Tibial artery (tissue), 4 donors: ENCODE measurements around the gene VARS2.

ENCODE experiments used
- DNase-seq, 2 donors: peaks; one replicate each; pipeline ENCODE4 v3.0.0-alpha.2; 2019
- H3K27ac ChIP-seq, 2 donors: fragments of 200-600 bp; sonication (generic) in 1 of 2; 1 replicate in 1 of 2; 2 replicates in 1 of 2; pipeline ENCODE4 v1.5.1; 2018 to 2019; ENCODE audit warnings: mild to moderate bottlenecking in 1 of 2
- H3K27me3 ChIP-seq, 2 donors: fragments of 200-600 bp; sonication (generic) in 1 of 2; one replicate each; pipeline versions ENCODE4 v1.5.1 to v1.6.0; 2016 to 2019
- H3K36me3 ChIP-seq, 3 donors: fragments of 200-600 bp; sonication (generic) in 2 of 3; one replicate each; pipeline ENCODE4 v1.5.1; 2016 to 2019; ENCODE audit warnings: mild to moderate bottlenecking in 2 of 3
- H3K4me1 ChIP-seq, 4 donors: fragments of 200-600 bp; sonication (generic) in 2 of 4; 1 replicate in 3 of 4; 2 replicates in 1 of 4; pipeline ENCODE4 v1.5.1; 2016 to 2019
- H3K4me3 ChIP-seq, 2 donors: fragments of 200-600 bp; sonication (generic) in 1 of 2; 1 replicate in 1 of 2; 2 replicates in 1 of 2; pipeline ENCODE4 v1.5.1; 2018 to 2019; ENCODE audit warnings: mild to moderate bottlenecking in 2 of 2
- H3K9me3 ChIP-seq, 3 donors: fragments of 200-600 bp; sonication (generic) in 1 of 3; one replicate each; pipeline ENCODE4 v1.5.1; 2016 to 2019
- intact Hi-C: fragments of 100-400 bp; cut with DNase I; formaldehyde crosslinking; loops from one replicate; pipeline ENCODE4 v1.15.0; 2023; ENCODE audit warnings: low total_unique reads
- TF ChIP-seq, protein P1 (sequence below), 2 experiments: fragments of 200-600 bp in 1 of 2; fragments of 450-650 bp in 1 of 2; IDR thresholded peaks; one replicate each; pipeline ENCODE4 v1.5.1; 2017 to 2019; ENCODE audit warnings: antibody characterized with exemption in 2 of 2, mild to moderate bottlenecking in 1 of 2, moderate library complexity in 1 of 2

Gene VARS2

DNA sequence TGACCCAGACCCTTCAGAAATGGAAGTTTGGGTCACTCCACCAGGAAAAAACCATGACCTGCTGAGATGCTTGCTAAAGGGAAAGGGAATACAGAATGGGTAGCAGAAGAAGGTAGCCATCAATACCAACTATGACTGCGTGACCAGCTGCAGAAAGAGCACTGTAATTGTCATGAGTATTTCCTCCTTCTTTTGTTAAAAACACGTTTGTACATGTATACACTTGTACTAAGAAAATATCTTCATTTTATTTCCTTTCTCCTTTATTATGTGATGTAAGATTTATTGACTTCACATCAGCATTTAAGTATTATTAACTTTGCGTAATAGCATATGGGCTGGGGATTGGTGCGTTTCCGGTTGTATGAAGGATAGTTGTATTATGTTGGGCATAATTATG is 56.9 kb downstream of the VARS2 start:
- no peaks in the 10 kb centered on the region for H3K4me1 ChIP-seq
- TF ChIP-seq, protein P1, sequence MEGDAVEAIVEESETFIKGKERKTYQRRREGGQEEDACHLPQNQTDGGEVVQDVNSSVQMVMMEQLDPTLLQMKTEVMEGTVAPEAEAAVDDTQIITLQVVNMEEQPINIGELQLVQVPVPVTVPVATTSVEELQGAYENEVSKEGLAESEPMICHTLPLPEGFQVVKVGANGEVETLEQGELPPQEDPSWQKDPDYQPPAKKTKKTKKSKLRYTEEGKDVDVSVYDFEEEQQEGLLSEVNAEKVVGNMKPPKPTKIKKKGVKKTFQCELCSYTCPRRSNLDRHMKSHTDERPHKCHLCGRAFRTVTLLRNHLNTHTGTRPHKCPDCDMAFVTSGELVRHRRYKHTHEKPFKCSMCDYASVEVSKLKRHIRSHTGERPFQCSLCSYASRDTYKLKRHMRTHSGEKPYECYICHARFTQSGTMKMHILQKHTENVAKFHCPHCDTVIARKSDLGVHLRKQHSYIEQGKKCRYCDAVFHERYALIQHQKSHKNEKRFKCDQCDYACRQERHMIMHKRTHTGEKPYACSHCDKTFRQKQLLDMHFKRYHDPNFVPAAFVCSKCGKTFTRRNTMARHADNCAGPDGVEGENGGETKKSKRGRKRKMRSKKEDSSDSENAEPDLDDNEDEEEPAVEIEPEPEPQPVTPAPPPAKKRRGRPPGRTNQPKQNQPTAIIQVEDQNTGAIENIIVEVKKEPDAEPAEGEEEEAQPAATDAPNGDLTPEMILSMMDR (IDR thresholded peaks at IDR 0.05), result no peak
- DNase-seq, result no peak
- H3K27ac ChIP-seq, result no peak overlapping the region
- intact Hi-C loops, result no loop called here
- H3K4me3 ChIP-seq, result no peak overlapping the region
- no peaks in the 10 kb centered on the region for H3K36me3 ChIP-seq
- H3K27me3 ChIP-seq, result peaks cover 0 to 15% of the 10 kb centered on the region in 2 donors
- no peaks in the 10 kb centered on the region for H3K9me3 ChIP-seq

DNA sequence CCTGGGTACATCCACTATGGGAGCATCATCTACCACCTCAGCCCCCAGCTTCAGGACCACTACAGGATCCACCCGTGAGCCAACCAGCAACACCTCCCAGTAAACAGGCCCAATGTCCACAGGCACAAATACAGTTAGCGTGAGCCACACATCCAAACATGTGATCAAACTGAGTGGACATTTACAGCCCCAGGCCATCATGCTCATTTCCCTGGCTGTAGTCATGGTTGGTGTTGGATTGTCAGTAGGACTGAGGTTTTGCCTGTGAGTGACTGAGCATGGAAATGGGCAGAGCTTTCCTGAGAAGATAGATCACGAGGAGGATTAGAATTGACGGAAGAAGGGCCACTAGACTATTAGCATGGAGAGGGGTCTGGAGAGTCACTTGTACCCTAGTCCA is 58.8 kb downstream of the VARS2 start:
- H3K27ac ChIP-seq, result no peak overlapping the region
- H3K36me3 ChIP-seq, result no peaks in the 10 kb centered on the region
- TF ChIP-seq, protein P1 (IDR thresholded peaks at IDR 0.05), result no peak
- no peak for DNase-seq
- H3K4me3 ChIP-seq, result no peak overlapping the region
- H3K27me3 ChIP-seq, result peaks cover 0 to 13% of the 10 kb centered on the region in 2 donors
- intact Hi-C loops, result no loop called here
- H3K4me1 ChIP-seq, result no peaks in the 10 kb centered on the region
- no peaks in the 10 kb centered on the region for H3K9me3 ChIP-seq

DNA sequence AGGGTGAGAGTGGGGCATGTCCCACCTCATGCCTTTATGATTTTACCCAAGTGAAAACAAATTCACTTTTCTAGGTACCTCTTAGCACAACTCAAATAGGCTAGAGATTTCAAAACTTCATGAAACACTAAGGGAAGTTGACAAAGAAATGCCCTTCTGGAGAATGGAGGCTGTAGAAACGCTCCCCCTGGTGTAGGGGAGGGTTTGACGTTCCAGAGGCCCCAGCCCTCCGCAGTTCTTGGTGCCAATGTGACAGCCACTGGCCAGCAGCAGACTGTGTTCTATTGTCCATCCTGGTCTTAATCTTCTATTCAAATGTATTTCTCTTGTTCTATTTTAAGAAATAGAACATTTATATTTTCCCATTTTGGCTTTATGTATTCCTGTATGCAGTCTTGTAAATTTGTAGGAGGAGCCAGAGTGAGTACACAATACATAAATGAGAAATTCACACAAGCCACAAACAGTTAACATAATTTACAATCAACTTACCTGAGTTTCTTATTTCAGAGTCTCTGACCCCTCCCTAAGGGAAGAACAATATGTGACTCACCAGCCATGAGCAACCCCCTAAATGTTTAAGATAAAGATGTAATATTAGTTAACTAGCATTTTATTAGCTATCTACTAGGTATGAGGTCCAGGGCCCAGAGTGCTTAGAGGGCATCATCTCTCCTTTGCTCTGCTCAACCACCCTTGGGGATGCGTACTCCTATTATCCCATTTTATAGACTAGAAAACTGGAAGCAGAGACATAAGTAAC is 60.6 kb downstream of the VARS2 start:
- Histone ChIP-seq H3K27me3 (peaks cover 0 to 13% of the 10 kb centered on the region in 2 donors), H3K27ac (no peak overlapping the region), H3K36me3 (no peaks in the 10 kb centered on the region), H3K9me3 (no peaks in the 10 kb centered on the region), H3K4me3 (no peak overlapping the region), H3K4me1 (peaks cover 0 to 7% (median 0%) of the 10 kb centered on the region in 4 donors)
- DNase-seq, result no peak
- TF ChIP-seq, protein P1 (IDR thresholded peaks at IDR 0.05), result no peak
- intact Hi-C loops, result no loop called here
